PFSK-1 (cell line): ENCODE results near the gene DHRS7.

Experiments used
- FOXP2 ChIP-seq: optimal IDR thresholded peaks from 2 replicates; pipeline ENCODE3; 2011; ENCODE audit warnings: borderline replicate concordance, control low read depth, inconsistent platforms; ENCODE audit not compliant: insufficient read depth; ENCODE audit errors: extremely low read length, extremely low read depth
- POLR2AphosphoS5 ChIP-seq: IDR thresholded peaks from 2 replicates; pipeline ENCODE4 v1.6.1; 2012; ENCODE audit warnings: low read depth, mild to moderate bottlenecking, control low read depth, low read length, moderate library complexity
- REST ChIP-seq, 2 experiments: IDR thresholded peaks; 2 replicates each; pipeline versions ENCODE4 v1.6.1 to v1.8.0; 2011 to 2012; ENCODE audit warnings: low read depth in 2 of 2, low read length in 2 of 2, control low read depth in 1 of 2, inconsistent platforms in 1 of 2, mild to moderate bottlenecking in 1 of 2, moderate library complexity in 1 of 2; ENCODE audit not compliant: insufficient read depth in 1 of 2
- SIN3A ChIP-seq: IDR thresholded peaks from 2 replicates; pipeline ENCODE4 v1.6.1; 2012; ENCODE audit warnings: mild to moderate bottlenecking, low read length, moderate library complexity, borderline replicate concordance; ENCODE audit not compliant: insufficient read depth
- TAF1 ChIP-seq: IDR thresholded peaks from 2 replicates; pipeline ENCODE4 v1.6.1; 2012; ENCODE audit warnings: low read length, control low read depth, borderline replicate concordance; ENCODE audit not compliant: insufficient read depth

DHRS7 gene

GRCh38 chr14:60171690-60172089 is 6.5 kb upstream of the DHRS7 start:
- TF ChIP-seq FOXP2 (no peak), REST (IDR thresholded peaks at IDR 0.05; ENCODE audit: insufficient read depth in 1 of 2, low read depth in 2 of 2, low read length in 2 of 2) (no peak), TAF1 (no peak), POLR2AphosphoS5 (no peak), SIN3A (no peak)

GRCh38 chr14:60170948-60171347 is 5.8 kb upstream of the DHRS7 start:
- TF ChIP-seq FOXP2: no peak
- TF ChIP-seq TAF1: no peak
- TF ChIP-seq SIN3A: no peak
- no peak for TF ChIP-seq REST (IDR thresholded peaks at IDR 0.05; ENCODE audit: insufficient read depth in 1 of 2, low read depth in 2 of 2, low read length in 2 of 2)
- no peak for TF ChIP-seq POLR2AphosphoS5

GRCh38 chr14:60169722-60170121 is 4.5 kb upstream of the DHRS7 start:
- TF ChIP-seq FOXP2: no peak
- TF ChIP-seq POLR2AphosphoS5: no peak
- TF ChIP-seq SIN3A: no peak
- no peak for TF ChIP-seq REST (IDR thresholded peaks at IDR 0.05; ENCODE audit: insufficient read depth in 1 of 2, low read depth in 2 of 2, low read length in 2 of 2)
- TF ChIP-seq TAF1: no peak

GRCh38 chr14:60166142-60166541 is 944 bp upstream of the DHRS7 start:
- no peak for TF ChIP-seq SIN3A
- no peak for TF ChIP-seq POLR2AphosphoS5
- TF ChIP-seq REST (IDR thresholded peaks at IDR 0.05; ENCODE audit: insufficient read depth in 1 of 2, low read depth in 2 of 2, low read length in 2 of 2): no peak
- no peak for TF ChIP-seq TAF1
- TF ChIP-seq FOXP2: no peak

GRCh38 chr14:60165547-60165876 is 314 bp upstream of the DHRS7 start:
- TF ChIP-seq FOXP2 (no peak), REST (IDR thresholded peaks at IDR 0.05; ENCODE audit: insufficient read depth in 1 of 2, low read depth in 2 of 2, low read length in 2 of 2) (no peak), TAF1 (no peak), SIN3A (no peak), POLR2AphosphoS5 (no peak)
